ENCODE results near the gene FRYL.

DNA sequence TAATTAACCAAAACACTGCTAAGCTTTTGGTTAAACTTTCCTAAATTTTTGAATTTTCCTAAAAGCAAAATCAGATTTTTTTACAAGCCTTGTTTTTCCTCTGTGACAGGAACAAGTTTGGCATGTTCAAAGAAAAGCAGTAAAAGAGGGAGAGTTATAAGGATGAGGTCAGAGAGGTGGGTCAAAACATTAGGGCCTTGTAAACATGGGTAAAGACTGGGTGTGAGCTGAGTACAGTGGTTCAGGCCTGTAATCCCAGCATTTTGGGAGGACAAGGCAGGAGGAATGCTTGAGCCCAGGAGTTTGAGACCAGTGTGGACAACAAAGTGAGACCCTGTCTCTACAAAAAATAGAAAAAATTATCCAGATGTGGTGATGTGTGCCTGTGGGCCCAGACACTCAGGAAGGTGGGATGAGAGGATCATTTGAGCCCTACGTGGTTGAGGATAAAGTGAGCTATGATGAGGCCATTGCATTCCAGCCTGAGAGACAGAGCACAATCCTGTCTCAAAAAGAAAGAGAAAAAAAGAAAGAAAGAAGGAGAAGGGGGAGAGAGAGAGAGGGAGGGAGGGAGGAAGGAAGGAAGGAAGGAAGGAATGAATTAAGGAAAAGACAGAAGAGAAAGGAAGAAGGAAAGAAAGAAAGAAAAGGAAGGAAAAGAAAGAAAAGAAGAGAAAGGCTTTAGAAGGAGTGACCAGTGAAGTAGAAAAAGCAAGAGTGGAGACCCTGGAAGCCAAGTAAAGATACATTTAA is 17.0 kb upstream of the FRYL start:
- no peak for TF ChIP-seq EZH2 (IDR thresholded peaks at IDR 0.05; ENCODE audit: low read depth)
- TF ChIP-seq, protein P1, sequence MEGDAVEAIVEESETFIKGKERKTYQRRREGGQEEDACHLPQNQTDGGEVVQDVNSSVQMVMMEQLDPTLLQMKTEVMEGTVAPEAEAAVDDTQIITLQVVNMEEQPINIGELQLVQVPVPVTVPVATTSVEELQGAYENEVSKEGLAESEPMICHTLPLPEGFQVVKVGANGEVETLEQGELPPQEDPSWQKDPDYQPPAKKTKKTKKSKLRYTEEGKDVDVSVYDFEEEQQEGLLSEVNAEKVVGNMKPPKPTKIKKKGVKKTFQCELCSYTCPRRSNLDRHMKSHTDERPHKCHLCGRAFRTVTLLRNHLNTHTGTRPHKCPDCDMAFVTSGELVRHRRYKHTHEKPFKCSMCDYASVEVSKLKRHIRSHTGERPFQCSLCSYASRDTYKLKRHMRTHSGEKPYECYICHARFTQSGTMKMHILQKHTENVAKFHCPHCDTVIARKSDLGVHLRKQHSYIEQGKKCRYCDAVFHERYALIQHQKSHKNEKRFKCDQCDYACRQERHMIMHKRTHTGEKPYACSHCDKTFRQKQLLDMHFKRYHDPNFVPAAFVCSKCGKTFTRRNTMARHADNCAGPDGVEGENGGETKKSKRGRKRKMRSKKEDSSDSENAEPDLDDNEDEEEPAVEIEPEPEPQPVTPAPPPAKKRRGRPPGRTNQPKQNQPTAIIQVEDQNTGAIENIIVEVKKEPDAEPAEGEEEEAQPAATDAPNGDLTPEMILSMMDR (conservative IDR thresholded peaks at IDR 0.05), result no peak

Data from PC-9 (cell line).